ENCODE measurements around the gene KLHDC10. TPM values are rescaled to one million over a fixed set of nuclear protein-coding genes. Genes with fewer than 3 reads are reported as not detected.
"Not testable (repeated sequence)": the region's sequence is repeated elsewhere in the genome, so short reads cannot be mapped to it uniquely, and the experiment has no call there.

KLHDC10 gene
- polyA plus RNA-seq, 1 donor (not counting 4 experiments of a cell fraction or from before 2014, with no cell fraction given), result 22.7 TPM

DNA sequence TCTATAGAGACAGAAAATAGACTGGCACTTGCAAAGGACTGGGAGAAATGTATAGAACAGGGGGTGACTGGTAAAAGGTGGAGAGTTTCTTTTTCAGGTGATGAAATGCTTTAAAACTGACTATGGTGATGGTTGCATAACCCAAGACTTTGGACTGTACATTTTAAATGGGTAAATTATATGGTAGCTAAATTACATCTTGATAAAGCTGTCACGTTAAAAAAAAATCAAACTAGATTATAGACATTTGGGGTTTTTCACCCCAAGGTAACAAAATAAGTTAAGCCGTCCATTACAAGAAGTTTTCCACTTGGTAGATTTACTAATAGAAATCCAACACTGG is 110.9 kb downstream of the KLHDC10 start:
- Histone ChIP-seq H3K9me3 (ENCODE audit: control insufficient read depth, low read depth, low read length) (no peaks in the 10 kb centered on the region), H3K27ac (ENCODE audit: control insufficient read depth, insufficient read depth, low read length) (no peak overlapping the region), H3K27me3 (ENCODE audit: control insufficient read depth, extremely low read depth, insufficient read depth, low read length) (no peaks in the 10 kb centered on the region), H4K20me1 (ENCODE audit: control insufficient read depth, extremely low read depth, insufficient read depth, low read length) (no peaks in the 10 kb centered on the region), H3K9ac (ENCODE audit: control insufficient read depth, extremely low read depth, insufficient read depth, low read length) (no peak overlapping the region), H3K9me1 (ENCODE audit: control insufficient read depth, extremely low read depth, insufficient read depth, low read length) (no peaks in the 10 kb centered on the region), H3K4me1 (ENCODE audit: control insufficient read depth, extremely low read depth, insufficient read depth, low read length) (no peaks in the 10 kb centered on the region), H2AFZ (ENCODE audit: control insufficient read depth, low read length) (no peak overlapping the region), H3K79me2 (ENCODE audit: control insufficient read depth, insufficient read depth, low read length) (no peaks in the 10 kb centered on the region), H3K36me3 (ENCODE audit: control insufficient read depth in 2 of 2, extremely low read depth in 1 of 2, insufficient read depth in 2 of 2, low read length in 2 of 2) (peaks cover 3 to 16% of the 10 kb centered on the region in 2 experiments), H3K4me3 (ENCODE audit: control insufficient read depth in 2 of 3, extremely low read depth in 1 of 3, insufficient read depth in 2 of 3, low read depth in 1 of 3, low read length in 3 of 3) (no peak overlapping the region), H3K4me2 (ENCODE audit: control insufficient read depth, extremely low read depth, insufficient read depth, low read depth, low read length) (no peak overlapping the region)
- DNase-seq (ENCODE audit: low read depth, low spot score) (no peak), FAIRE-seq (no peak)
- TF ChIP-seq EZH2 (IDR thresholded peaks at IDR 0.05; ENCODE audit: low read length), result no peak
- TF ChIP-seq, protein P1, sequence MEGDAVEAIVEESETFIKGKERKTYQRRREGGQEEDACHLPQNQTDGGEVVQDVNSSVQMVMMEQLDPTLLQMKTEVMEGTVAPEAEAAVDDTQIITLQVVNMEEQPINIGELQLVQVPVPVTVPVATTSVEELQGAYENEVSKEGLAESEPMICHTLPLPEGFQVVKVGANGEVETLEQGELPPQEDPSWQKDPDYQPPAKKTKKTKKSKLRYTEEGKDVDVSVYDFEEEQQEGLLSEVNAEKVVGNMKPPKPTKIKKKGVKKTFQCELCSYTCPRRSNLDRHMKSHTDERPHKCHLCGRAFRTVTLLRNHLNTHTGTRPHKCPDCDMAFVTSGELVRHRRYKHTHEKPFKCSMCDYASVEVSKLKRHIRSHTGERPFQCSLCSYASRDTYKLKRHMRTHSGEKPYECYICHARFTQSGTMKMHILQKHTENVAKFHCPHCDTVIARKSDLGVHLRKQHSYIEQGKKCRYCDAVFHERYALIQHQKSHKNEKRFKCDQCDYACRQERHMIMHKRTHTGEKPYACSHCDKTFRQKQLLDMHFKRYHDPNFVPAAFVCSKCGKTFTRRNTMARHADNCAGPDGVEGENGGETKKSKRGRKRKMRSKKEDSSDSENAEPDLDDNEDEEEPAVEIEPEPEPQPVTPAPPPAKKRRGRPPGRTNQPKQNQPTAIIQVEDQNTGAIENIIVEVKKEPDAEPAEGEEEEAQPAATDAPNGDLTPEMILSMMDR (optimal IDR thresholded peaks at IDR 0.05 in 1 of 3, IDR thresholded peaks at IDR 0.05 in 1 of 3, conservative IDR thresholded peaks at IDR 0.05 in 1 of 3; ENCODE audit: extremely low read depth in 1 of 3, insufficient read depth in 2 of 3, low read length in 3 of 3), result no peak
- dilution Hi-C loops (cut with MboI; ENCODE audit: extremely low pct_ligation_motif_present, low sequenced_read_pairs), result no loop called here

DNA sequence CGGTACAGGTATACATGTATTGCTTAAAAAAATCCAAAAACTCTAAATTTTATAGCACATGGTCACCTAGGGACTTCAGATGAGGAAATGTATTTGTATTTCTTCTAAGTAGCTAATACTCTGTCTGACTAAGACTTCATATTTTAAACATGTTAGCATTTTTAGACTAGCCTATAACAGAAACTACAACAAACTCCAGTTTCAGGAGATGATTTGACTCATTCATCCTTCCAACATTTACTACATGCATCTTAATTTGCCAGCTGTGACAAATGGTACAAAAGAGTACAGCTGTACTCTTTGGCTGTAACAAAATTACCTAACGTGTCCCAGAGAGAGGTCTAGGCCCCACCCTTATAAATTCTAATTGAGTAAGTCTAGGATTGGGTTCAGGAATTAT is 112.7 kb downstream of the KLHDC10 start:
- Histone ChIP-seq H3K27ac (ENCODE audit: control insufficient read depth, insufficient read depth, low read length) (no peak overlapping the region), H3K36me3 (ENCODE audit: control insufficient read depth in 2 of 2, extremely low read depth in 1 of 2, insufficient read depth in 2 of 2, low read length in 2 of 2) (peaks cover 3 to 16% of the 10 kb centered on the region in 2 experiments), H3K4me1 (ENCODE audit: control insufficient read depth, extremely low read depth, insufficient read depth, low read length) (no peaks in the 10 kb centered on the region), H4K20me1 (ENCODE audit: control insufficient read depth, extremely low read depth, insufficient read depth, low read length) (no peaks in the 10 kb centered on the region), H3K9me3 (ENCODE audit: control insufficient read depth, low read depth, low read length) (no peaks in the 10 kb centered on the region), H3K4me3 (ENCODE audit: control insufficient read depth in 2 of 3, extremely low read depth in 1 of 3, insufficient read depth in 2 of 3, low read depth in 1 of 3, low read length in 3 of 3) (no peak overlapping the region), H3K9ac (ENCODE audit: control insufficient read depth, extremely low read depth, insufficient read depth, low read length) (no peak overlapping the region), H3K4me2 (ENCODE audit: control insufficient read depth, extremely low read depth, insufficient read depth, low read depth, low read length) (no peak overlapping the region), H3K79me2 (ENCODE audit: control insufficient read depth, insufficient read depth, low read length) (peaks cover 3% of the 10 kb centered on the region), H2AFZ (ENCODE audit: control insufficient read depth, low read length) (no peak overlapping the region), H3K9me1 (ENCODE audit: control insufficient read depth, extremely low read depth, insufficient read depth, low read length) (no peaks in the 10 kb centered on the region), H3K27me3 (ENCODE audit: control insufficient read depth, extremely low read depth, insufficient read depth, low read length) (no peaks in the 10 kb centered on the region)
- FAIRE-seq (no peak), DNase-seq (ENCODE audit: low read depth, low spot score) (no peak)
- dilution Hi-C loops (cut with MboI; ENCODE audit: extremely low pct_ligation_motif_present, low sequenced_read_pairs), result no loop called here
- no peak for TF ChIP-seq EZH2 (IDR thresholded peaks at IDR 0.05; ENCODE audit: low read length)
- TF ChIP-seq, protein P1 (optimal IDR thresholded peaks at IDR 0.05 in 1 of 3, IDR thresholded peaks at IDR 0.05 in 1 of 3, conservative IDR thresholded peaks at IDR 0.05 in 1 of 3; ENCODE audit: extremely low read depth in 1 of 3, insufficient read depth in 2 of 3, low read length in 3 of 3), result no peak

DNA sequence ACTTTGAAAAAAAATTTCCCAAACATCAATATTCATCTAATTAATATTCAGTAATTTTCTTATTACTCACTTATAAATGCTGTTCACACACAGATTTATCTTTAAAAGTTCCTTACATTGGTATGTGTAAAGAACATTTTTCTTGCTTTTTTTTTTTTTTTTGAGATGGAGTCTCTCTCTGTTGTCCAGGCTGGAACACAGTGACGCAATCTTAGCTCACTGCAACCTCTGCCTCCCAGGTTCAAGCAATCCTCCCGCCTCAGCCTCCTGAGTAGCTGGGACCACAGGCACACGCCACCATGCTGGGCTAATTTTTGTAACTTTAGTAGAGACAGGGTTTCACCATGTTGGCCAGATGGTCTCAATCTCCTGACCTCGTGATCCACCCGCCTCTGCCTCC is 114.0 kb downstream of the KLHDC10 start:
- H3K79me2 ChIP-seq (ENCODE audit: control insufficient read depth, insufficient read depth, low read length); DNase-seq (ENCODE audit: low read depth, low spot score); H3K27ac ChIP-seq (ENCODE audit: control insufficient read depth, insufficient read depth, low read length); H3K4me1 ChIP-seq (ENCODE audit: control insufficient read depth, extremely low read depth, insufficient read depth, low read length); H3K4me3 ChIP-seq (ENCODE audit: control insufficient read depth in 2 of 3, extremely low read depth in 1 of 3, insufficient read depth in 2 of 3, low read depth in 1 of 3, low read length in 3 of 3); H3K9ac ChIP-seq (ENCODE audit: control insufficient read depth, extremely low read depth, insufficient read depth, low read length); H3K27me3 ChIP-seq (ENCODE audit: control insufficient read depth, extremely low read depth, insufficient read depth, low read length); H3K4me2 ChIP-seq (ENCODE audit: control insufficient read depth, extremely low read depth, insufficient read depth, low read depth, low read length); H3K9me3 ChIP-seq (ENCODE audit: control insufficient read depth, low read depth, low read length); H3K9me1 ChIP-seq (ENCODE audit: control insufficient read depth, extremely low read depth, insufficient read depth, low read length); H4K20me1 ChIP-seq (ENCODE audit: control insufficient read depth, extremely low read depth, insufficient read depth, low read length); dilution Hi-C loops (cut with MboI; ENCODE audit: extremely low pct_ligation_motif_present, low sequenced_read_pairs); FAIRE-seq; H2AFZ ChIP-seq (ENCODE audit: control insufficient read depth, low read length): not testable (repeated sequence)
- H3K36me3 ChIP-seq (ENCODE audit: control insufficient read depth in 2 of 2, extremely low read depth in 1 of 2, insufficient read depth in 2 of 2, low read length in 2 of 2), result peaks cover 3 to 16% of the 10 kb centered on the region in 2 experiments
